Stimulated activated CD4-positive, alpha-beta T cell treated with anti-CD3 and anti-CD28 coated beads, Interleukin-2, amount 100 ng/mL, for 24 hours (primary cell): ENCODE results near the gene CBX6.
"Not testable (repeated sequence)": the region's sequence is repeated elsewhere in the genome, so short reads cannot be mapped to it uniquely, and the experiment has no call there.

Experiments
- DNase-seq, 2 donors: peaks; one replicate each; pipeline ENCODE4 v3.0.0-alpha.2; 2020

The CBX6 gene

GRCh38 chr22:38860283-38861169 is 11.5 kb downstream of the CBX6 start:
- no peak for DNase-seq

GRCh38 chr22:38859581-38860282 is 12.3 kb downstream of the CBX6 start:
- DNase-seq = no peak

GRCh38 chr22:38858492-38858891 is 13.5 kb downstream of the CBX6 start:
- no peak for DNase-seq

- DNase-seq = not testable (repeated sequence)
Observed at GRCh38 chr22:38854476-38854875, 17.5 kb downstream of the CBX6 start.

GRCh38 chr22:38853883-38854282 is 18.1 kb downstream of the CBX6 start:
- DNase-seq = not testable (repeated sequence)

GRCh38 chr22:38853196-38853651 is 18.8 kb downstream of the CBX6 start:
- no peak for DNase-seq

GRCh38 chr22:38852522-38852921 is 19.5 kb downstream of the CBX6 start:
- no peak for DNase-seq

GRCh38 chr22:38850941-38851849 is 20.8 kb downstream of the CBX6 start:
- DNase-seq = no peak

GRCh38 chr22:38850399-38850798 is 21.6 kb downstream of the CBX6 start:
- no peak for DNase-seq

- no peak for DNase-seq
Observed at GRCh38 chr22:38849811-38850210, 22.2 kb downstream of the CBX6 start.

GRCh38 chr22:38846412-38846811 is 25.6 kb downstream of the CBX6 start:
- DNase-seq = no peak

- DNase-seq = no peak
Observed at GRCh38 chr22:38845004-38845740, 26.8 kb downstream of the CBX6 start.

GRCh38 chr22:38844315-38845003 is 27.6 kb downstream of the CBX6 start:
- no peak for DNase-seq

- peak; percentile 41 to 58 for DNase-seq
Observed at GRCh38 chr22:38843657-38844314, 28.2 kb downstream of the CBX6 start, which contains the start of gene NPTXR. NPTXR (minus strand) TSS chr22:38844028.

GRCh38 chr22:38843201-38843656 is 28.8 kb downstream of the CBX6 start:
- DNase-seq = peak; percentile 48 to 69

- no peak for DNase-seq
Observed at GRCh38 chr22:38842512-38843200, 29.4 kb downstream of the CBX6 start.

GRCh38 chr22:38841635-38842034 is 30.4 kb downstream of the CBX6 start:
- DNase-seq = no peak

- DNase-seq = no peak
Observed at GRCh38 chr22:38841211-38841610, 30.8 kb downstream of the CBX6 start.

- no peak for DNase-seq
Observed at GRCh38 chr22:38840129-38840528, 31.9 kb downstream of the CBX6 start.

- no peak for DNase-seq
Observed at GRCh38 chr22:38839686-38840085, 32.3 kb downstream of the CBX6 start.
